HepG2 (cell line): ENCODE data around the gene TMEM61. TPM values are rescaled to one million over a fixed set of nuclear protein-coding genes. Genes with fewer than 3 reads are reported as not detected.
A peak's percentile ranks its signal among the peaks of the same experiment; 100 is the strongest.

ENCODE experiments used
- AFF4 ChIP-seq: sonication (generic); formaldehyde crosslinking; IDR thresholded peaks from 2 replicates; pipeline ENCODE4 v1.4.0; 2020; ENCODE audit warnings: missing genetic modification reagents
- CAMTA2 ChIP-seq: sonication (generic); formaldehyde crosslinking; IDR thresholded peaks from 2 replicates; pipeline ENCODE4 v1.4.0; 2020; ENCODE audit warnings: mild to moderate bottlenecking, missing genetic modification reagents, borderline replicate concordance
- FOXP4 ChIP-seq: sonication (generic); formaldehyde crosslinking; IDR thresholded peaks from 2 replicates; pipeline ENCODE4 v1.4.0; 2020; ENCODE audit warnings: missing genetic modification reagents
- HOMEZ ChIP-seq: IDR thresholded peaks from 2 replicates; pipeline ENCODE4 v1.6.1; 2016; ENCODE audit warnings: low read depth
- NFE2L2 ChIP-seq: fragments of 150-350 bp; IDR thresholded peaks from 2 replicates; pipeline ENCODE4 v1.6.1; 2014; ENCODE audit warnings: low read length
- NR2C2 ChIP-seq: sonication (generic); formaldehyde crosslinking; IDR thresholded peaks from 2 replicates; pipeline ENCODE4 v1.4.0; 2020; ENCODE audit warnings: missing genetic modification reagents, mild to moderate bottlenecking, moderate library complexity, borderline replicate concordance
- PTBP1 ChIP-seq: fragments of 200-400 bp; formaldehyde crosslinking; IDR thresholded peaks from 2 replicates; pipeline ENCODE4 v1.6.1; 2018; ENCODE audit warnings: low read length, low read depth; ENCODE audit not compliant: poor library complexity, severe bottlenecking
- RARA ChIP-seq: IDR thresholded peaks from 2 replicates; pipeline ENCODE4 v1.6.1; 2016; ENCODE audit warnings: missing genetic modification reagents, missing compliant biosample characterization
- REL ChIP-seq: sonication (generic); formaldehyde crosslinking; conservative IDR thresholded peaks from 2 replicates; pipeline ENCODE4 v1.8.0; 2022; ENCODE audit warnings: mild to moderate bottlenecking, missing genetic modification reagents, moderate library complexity
- REXO4 ChIP-seq: sonication (generic); formaldehyde crosslinking; IDR thresholded peaks from 2 replicates; pipeline ENCODE4 v1.8.0; 2022; ENCODE audit warnings: missing genetic modification reagents, mild to moderate bottlenecking, borderline replicate concordance
- TERF1 ChIP-seq: sonication (generic); formaldehyde crosslinking; IDR thresholded peaks from 2 replicates; pipeline ENCODE4 v1.8.0; 2022; ENCODE audit warnings: mild to moderate bottlenecking, missing genetic modification reagents, moderate library complexity
- ZFP36L1 ChIP-seq: sonication (generic); formaldehyde crosslinking; IDR thresholded peaks from 2 replicates; pipeline ENCODE4 v1.8.0; 2022; ENCODE audit warnings: mild to moderate bottlenecking, missing genetic modification reagents, moderate library complexity
- ZNF121 ChIP-seq: sonication (generic); formaldehyde crosslinking; IDR thresholded peaks from 2 replicates; pipeline ENCODE4 v1.5.0; 2020; ENCODE audit warnings: mild to moderate bottlenecking, missing genetic modification reagents
- ZNF256 ChIP-seq: sonication (generic); formaldehyde crosslinking; conservative IDR thresholded peaks from 2 replicates; pipeline ENCODE4 v1.4.0; 2020; ENCODE audit warnings: missing genetic modification reagents
- ZNF296 ChIP-seq: sonication (generic); formaldehyde crosslinking; conservative IDR thresholded peaks from 2 replicates; pipeline ENCODE4 v1.5.0; 2020; ENCODE audit warnings: mild to moderate bottlenecking, missing genetic modification reagents
- ZNF354B ChIP-seq: sonication (generic); formaldehyde crosslinking; IDR thresholded peaks from 2 replicates; pipeline ENCODE4 v1.8.0; 2022; ENCODE audit warnings: mild to moderate bottlenecking, missing genetic modification reagents
- ZNF441 ChIP-seq: sonication (generic); formaldehyde crosslinking; IDR thresholded peaks from 2 replicates; pipeline ENCODE4 v1.7.0; 2021; ENCODE audit warnings: missing genetic modification reagents, borderline replicate concordance
- ZNF773 ChIP-seq: sonication (generic); formaldehyde crosslinking; IDR thresholded peaks from 2 replicates; pipeline ENCODE4 v1.4.0; 2020; ENCODE audit warnings: missing genetic modification reagents, borderline replicate concordance
- ZNF850 ChIP-seq: sonication (generic); formaldehyde crosslinking; conservative IDR thresholded peaks from 2 replicates; pipeline ENCODE4 v1.9.0; 2021; ENCODE audit warnings: mild to moderate bottlenecking, missing genetic modification reagents
- ZSCAN21 ChIP-seq: sonication (generic); formaldehyde crosslinking; IDR thresholded peaks from 2 replicates; pipeline ENCODE4 v1.8.0; 2022; ENCODE audit warnings: mild to moderate bottlenecking, missing genetic modification reagents, moderate library complexity, borderline replicate concordance
- polyA plus RNA-seq, 8 experiments: library from polyadenylated mRNA; depleted of rRNA in 3 of 8; stranded (reverse) in 7 of 8; unstranded in 1 of 8; fragments of >200 nt; fragmentation: Illumina TruSeq in 4 of 8; extraction: Trizol in 4 of 8; gene quantifications; 2 replicates each; pipeline versions ENCODE4 v1.2.1 to v1.2.3, GENCODE V29; 2011 to 2016; ENCODE audit warnings: low read depth in 4 of 8, missing spikeins in 1 of 8, mixed read lengths in 1 of 8; ENCODE audit not compliant: insufficient read depth in 1 of 8
- total RNA-seq, 5 experiments: library from RNA; depleted of rRNA; stranded (reverse); fragments of >200 nt; fragmentation: Illumina TruSeq; extraction: Trizol; gene quantifications; 2 replicates each; pipeline ENCODE4 v1.2.3, GENCODE V29; 2016; ENCODE audit warnings: low read depth in 1 of 5

TMEM61 gene
- total and polyA plus RNA-seq, 2 of the 13 experiments (the other 11 are each of a cell fraction or from before 2014, with no cell fraction given), result not detected

GRCh38 chr1:55039342-55040082 lies 59.1 kb downstream of the TMEM61 start, which contains the start of gene PCSK9 (continued):
- TF ChIP-seq TERF1 (CRISPR knock-in tag), result peak; percentile 95; the same call in 1 of the 2 replicates
- no peak for TF ChIP-seq PTBP1
- TF ChIP-seq ZFP36L1, result peak; percentile 46; the same call in 1 of the 2 replicates
- no peak for TF ChIP-seq ZNF441 (CRISPR knock-in tag)
- TF ChIP-seq ZSCAN21 (CRISPR knock-in tag), result peak; percentile 86
- TF ChIP-seq FOXP4 (CRISPR knock-in tag), result peak; percentile 76
- TF ChIP-seq ZNF850 (CRISPR knock-in tag), result no peak
- peak; percentile 83; the same call in 1 of the 2 replicates for TF ChIP-seq REL
- TF ChIP-seq ZNF121 (CRISPR knock-in tag), result peak; percentile 17; the same call in 1 of the 2 replicates
- peak; percentile 93 for TF ChIP-seq ZNF773 (CRISPR knock-in tag)
- TF ChIP-seq ZNF296 (CRISPR knock-in tag), result no peak
- no peak for TF ChIP-seq NR2C2
- no peak for TF ChIP-seq HOMEZ (CRISPR knock-in tag)
- TF ChIP-seq RARA (CRISPR knock-in tag), result no peak
- TF ChIP-seq AFF4 (CRISPR knock-in tag), result no peak
- peak; percentile 88 for TF ChIP-seq ZNF354B
- peak; percentile 81; the same call in 1 of the 2 replicates for TF ChIP-seq REXO4 (CRISPR knock-in tag)
- peak; percentile 87; the same call in 1 of the 2 replicates for TF ChIP-seq CAMTA2 (CRISPR knock-in tag)
- peak; percentile 60; the same call in 1 of the 2 replicates for TF ChIP-seq ZNF256 (CRISPR knock-in tag)
- TF ChIP-seq NFE2L2, result no peak
